Measurements from ENCODE around the gene PAPPA. TPM values are rescaled to one million over a fixed set of nuclear protein-coding genes. Genes with fewer than 3 reads are reported as not detected.

The PAPPA gene
- total and polyA plus RNA-seq, 3 experiments from 2014 or later, result not detected

- POLR2A ChIA-PET, result no interaction called here
- H3K4me3 ChIP-seq (ENCODE audit: low read length), result no peak overlapping the region
- no peaks in the 10 kb centered on the region for H3K4me1 ChIP-seq (ENCODE audit: insufficient read depth, low read length)
- H3K9me3 ChIP-seq (ENCODE audit: low read length), result no peaks in the 10 kb centered on the region
- Mint-ChIP-seq H3K4me1 (no peaks in the 10 kb centered on the region), H3K27me3 (no peaks in the 10 kb centered on the region), H3K9me3 (peaks cover 0 to 3% (median 0%) of the 10 kb centered on the region in 5 donors), H3K27ac (no peak overlapping the region), H3K4me3 (no peak overlapping the region), H3K36me3 (no peaks in the 10 kb centered on the region)
- no peaks in the 10 kb centered on the region for H3K36me3 ChIP-seq (ENCODE audit: insufficient read depth, low read length)
- H3K27me3 ChIP-seq (ENCODE audit: insufficient read depth, low read length, poor library complexity, severe bottlenecking), result no peaks in the 10 kb centered on the region
- no peak for DNase-seq
- CTCF ChIA-PET, result no interaction called here
- H3K27ac ChIP-seq (ENCODE audit: low read depth, low read length), result no peak overlapping the region
Observed at GRCh38 chr9:116303886-116304538, 150.4 kb downstream of the PAPPA start.

DNA sequence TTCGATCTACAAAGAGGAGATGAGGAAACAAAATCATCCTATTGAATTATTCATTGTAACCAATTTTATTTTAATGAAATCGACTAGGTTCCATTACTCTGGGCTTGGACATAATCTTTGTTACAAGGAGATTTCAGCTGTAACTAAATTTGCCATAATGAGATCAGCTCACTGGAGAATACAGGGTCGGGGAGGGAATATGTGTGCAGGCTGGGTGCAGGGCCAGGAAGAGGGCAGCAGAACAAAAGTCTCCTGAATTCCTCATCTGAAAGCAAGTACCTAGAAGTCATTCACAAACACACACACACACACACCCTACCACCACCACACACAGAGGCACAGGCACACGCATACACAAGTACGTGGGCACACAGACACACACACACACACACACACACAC is 151.2 kb downstream of the PAPPA start:
- CTCF ChIA-PET, result no interaction called here
- Histone ChIP-seq H3K4me1 (ENCODE audit: insufficient read depth, low read length) (no peaks in the 10 kb centered on the region), H3K36me3 (ENCODE audit: insufficient read depth, low read length) (no peaks in the 10 kb centered on the region), H3K4me3 (ENCODE audit: low read length) (no peak overlapping the region), H3K27me3 (ENCODE audit: insufficient read depth, low read length, poor library complexity, severe bottlenecking) (no peaks in the 10 kb centered on the region), H3K9me3 (ENCODE audit: low read length) (no peaks in the 10 kb centered on the region), H3K27ac (ENCODE audit: low read depth, low read length) (no peak overlapping the region)
- no peak overlapping the region for H3K27ac Mint-ChIP-seq
- H3K36me3 Mint-ChIP-seq, result no peaks in the 10 kb centered on the region
- H3K27me3 Mint-ChIP-seq, result peaks cover 0 to 3% of the 10 kb centered on the region in 2 donors
- POLR2A ChIA-PET, result no interaction called here
- H3K9me3 Mint-ChIP-seq, result peaks cover 0 to 3% (median 0%) of the 10 kb centered on the region in 5 donors
- H3K4me3 Mint-ChIP-seq, result no peak overlapping the region
- no peak for DNase-seq
- H3K4me1 Mint-ChIP-seq, result no peaks in the 10 kb centered on the region

GRCh38 chr9:116308076-116308475 is 154.5 kb downstream of the PAPPA start:
- H3K36me3 Mint-ChIP-seq, result no peaks in the 10 kb centered on the region
- H3K4me3 Mint-ChIP-seq, result no peak overlapping the region
- POLR2A ChIA-PET, result no interaction called here

GRCh38 chr9:116309900-116310611 is 156.5 kb downstream of the PAPPA start:
- Histone ChIP-seq H3K27me3 (ENCODE audit: insufficient read depth, low read length, poor library complexity, severe bottlenecking) (no peaks in the 10 kb centered on the region), H3K4me3 (ENCODE audit: low read length) (no peak overlapping the region), H3K36me3 (ENCODE audit: insufficient read depth, low read length) (no peaks in the 10 kb centered on the region), H3K4me1 (ENCODE audit: insufficient read depth, low read length) (no peaks in the 10 kb centered on the region), H3K9me3 (ENCODE audit: low read length) (no peaks in the 10 kb centered on the region), H3K27ac (ENCODE audit: low read depth, low read length) (no peak overlapping the region)
- Mint-ChIP-seq H3K4me1 (no peaks in the 10 kb centered on the region), H3K4me3 (no peak overlapping the region), H3K36me3 (no peaks in the 10 kb centered on the region), H3K9me3 (peaks cover 0 to 2% (median 0%) of the 10 kb centered on the region in 5 donors), H3K27me3 (peaks cover 0 to 4% of the 10 kb centered on the region in 2 donors), H3K27ac (no peak overlapping the region)
- ChIA-PET POLR2A (no interaction called here), CTCF (no interaction called here)
- DNase-seq, result no peak

More at GRCh38 chr9:116308076-116308475, 154.5 kb downstream of the PAPPA start:
- no peak for DNase-seq
- H3K4me1 ChIP-seq (ENCODE audit: insufficient read depth, low read length), result no peaks in the 10 kb centered on the region
- H3K36me3 ChIP-seq (ENCODE audit: insufficient read depth, low read length), result no peaks in the 10 kb centered on the region
- no peaks in the 10 kb centered on the region for H3K27me3 ChIP-seq (ENCODE audit: insufficient read depth, low read length, poor library complexity, severe bottlenecking)
- H3K9me3 ChIP-seq (ENCODE audit: low read length), result no peaks in the 10 kb centered on the region
- Mint-ChIP-seq H3K27me3 (peaks cover 0 to 4% of the 10 kb centered on the region in 2 donors), H3K27ac (no peak overlapping the region), H3K4me1 (no peaks in the 10 kb centered on the region), H3K9me3 (peaks cover 0 to 3% (median 0%) of the 10 kb centered on the region in 5 donors)
- CTCF ChIA-PET, result no interaction called here
- H3K27ac ChIP-seq (ENCODE audit: low read depth, low read length), result no peak overlapping the region
- H3K4me3 ChIP-seq (ENCODE audit: low read length), result no peak overlapping the region

DNA sequence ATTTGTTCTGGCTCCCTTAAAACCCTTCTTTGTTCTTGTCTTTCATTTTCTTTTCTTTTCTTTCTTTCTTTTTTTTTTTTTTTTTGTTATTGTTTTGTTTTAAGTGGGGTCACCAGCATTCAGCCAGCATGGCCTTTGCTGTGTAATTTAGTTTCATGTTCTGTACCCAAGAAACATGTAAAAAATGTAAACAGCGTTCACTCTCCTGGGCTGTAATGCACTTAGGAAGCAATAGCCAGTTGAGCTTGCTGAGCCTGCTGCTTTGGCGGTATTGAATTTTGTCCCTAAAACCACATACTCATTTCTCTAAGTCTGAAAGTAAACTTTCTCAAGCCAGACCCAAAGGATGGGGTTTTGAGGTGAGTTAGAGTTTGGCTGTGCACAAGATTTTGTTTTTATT is 158.6 kb downstream of the PAPPA start:
- Histone ChIP-seq H3K27ac (ENCODE audit: low read depth, low read length) (no peak overlapping the region), H3K27me3 (ENCODE audit: insufficient read depth, low read length, poor library complexity, severe bottlenecking) (no peaks in the 10 kb centered on the region), H3K36me3 (ENCODE audit: insufficient read depth, low read length) (no peaks in the 10 kb centered on the region), H3K9me3 (ENCODE audit: low read length) (no peaks in the 10 kb centered on the region), H3K4me1 (ENCODE audit: insufficient read depth, low read length) (no peaks in the 10 kb centered on the region), H3K4me3 (ENCODE audit: low read length) (no peak overlapping the region)
- ChIA-PET POLR2A (no interaction called here), CTCF (no interaction called here)
- no peak for DNase-seq
- Mint-ChIP-seq H3K27ac (peak overlapping the region in 1 of 8 donors; percentile 55), H3K9me3 (peaks cover 0 to 2% (median 0%) of the 10 kb centered on the region in 5 donors), H3K36me3 (no peaks in the 10 kb centered on the region), H3K4me3 (no peak overlapping the region), H3K27me3 (peaks cover 0 to 4% of the 10 kb centered on the region in 2 donors), H3K4me1 (no peaks in the 10 kb centered on the region)

GRCh38 chr9:116313638-116314037 is 160.0 kb downstream of the PAPPA start:
- CTCF ChIA-PET, result no interaction called here
- H3K36me3 Mint-ChIP-seq, result no peaks in the 10 kb centered on the region
- H3K4me1 Mint-ChIP-seq, result no peaks in the 10 kb centered on the region
- no peaks in the 10 kb centered on the region for H3K36me3 ChIP-seq (ENCODE audit: insufficient read depth, low read length)
- H3K27ac ChIP-seq (ENCODE audit: low read depth, low read length), result no peak overlapping the region
- DNase-seq, result no peak
- POLR2A ChIA-PET, result no interaction called here
- no peak overlapping the region for H3K27ac Mint-ChIP-seq
- no peaks in the 10 kb centered on the region for H3K9me3 ChIP-seq (ENCODE audit: low read length)
- peaks cover 0 to 4% of the 10 kb centered on the region in 2 donors for H3K27me3 Mint-ChIP-seq
- H3K4me3 ChIP-seq (ENCODE audit: low read length), result no peak overlapping the region
- peaks cover 0 to 2% (median 0%) of the 10 kb centered on the region in 5 donors for H3K9me3 Mint-ChIP-seq
- no peaks in the 10 kb centered on the region for H3K4me1 ChIP-seq (ENCODE audit: insufficient read depth, low read length)
- no peaks in the 10 kb centered on the region for H3K27me3 ChIP-seq (ENCODE audit: insufficient read depth, low read length, poor library complexity, severe bottlenecking)
- no peak overlapping the region for H3K4me3 Mint-ChIP-seq

GRCh38 chr9:116316246-116316645 is 162.7 kb downstream of the PAPPA start:
- Histone ChIP-seq H3K9me3 (ENCODE audit: low read length) (no peaks in the 10 kb centered on the region), H3K4me3 (ENCODE audit: low read length) (no peak overlapping the region), H3K36me3 (ENCODE audit: insufficient read depth, low read length) (no peaks in the 10 kb centered on the region), H3K4me1 (ENCODE audit: insufficient read depth, low read length) (no peaks in the 10 kb centered on the region), H3K27ac (ENCODE audit: low read depth, low read length) (no peak overlapping the region), H3K27me3 (ENCODE audit: insufficient read depth, low read length, poor library complexity, severe bottlenecking) (no peaks in the 10 kb centered on the region)
- CTCF ChIA-PET, result no interaction called here
- Mint-ChIP-seq H3K27ac (no peak overlapping the region), H3K9me3 (peaks cover 0 to 2% (median 0%) of the 10 kb centered on the region in 5 donors), H3K4me1 (no peaks in the 10 kb centered on the region), H3K4me3 (no peak overlapping the region), H3K27me3 (peaks cover 1 to 3% of the 10 kb centered on the region in 2 donors), H3K36me3 (no peaks in the 10 kb centered on the region)
- POLR2A ChIA-PET, result no interaction called here
- DNase-seq, result no peak

DNA sequence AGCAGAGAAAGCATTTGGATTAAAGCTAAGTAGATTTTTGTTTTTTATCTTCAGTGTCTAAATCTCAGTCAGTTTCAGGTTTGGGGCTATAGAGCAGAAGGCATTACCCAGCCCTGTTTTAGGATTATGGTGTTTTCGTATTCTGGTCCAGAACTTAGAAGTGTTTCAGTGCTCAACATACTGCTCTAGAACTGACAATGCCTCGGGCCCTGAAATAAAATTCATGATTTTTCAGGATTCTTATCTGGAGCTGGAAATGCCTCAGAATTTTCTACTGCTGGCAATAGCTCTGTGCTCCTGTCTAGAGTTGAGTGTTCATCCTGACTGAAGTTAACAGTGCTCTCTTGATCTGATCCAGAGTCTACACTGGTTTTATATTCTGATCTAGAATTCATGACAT is 163.9 kb downstream of the PAPPA start:
- no peaks in the 10 kb centered on the region for H3K36me3 ChIP-seq (ENCODE audit: insufficient read depth, low read length)
- no peaks in the 10 kb centered on the region for H3K4me1 Mint-ChIP-seq
- ChIA-PET POLR2A (no interaction called here), CTCF (no interaction called here)
- no peaks in the 10 kb centered on the region for H3K4me1 ChIP-seq (ENCODE audit: insufficient read depth, low read length)
- no peak overlapping the region for H3K27ac ChIP-seq (ENCODE audit: low read depth, low read length)
- H3K4me3 Mint-ChIP-seq, result no peak overlapping the region
- no peak for DNase-seq
- no peak overlapping the region for H3K4me3 ChIP-seq (ENCODE audit: low read length)
- H3K9me3 Mint-ChIP-seq, result peaks cover 0 to 2% (median 0%) of the 10 kb centered on the region in 5 donors
- H3K27me3 ChIP-seq (ENCODE audit: insufficient read depth, low read length, poor library complexity, severe bottlenecking), result no peaks in the 10 kb centered on the region
- H3K36me3 Mint-ChIP-seq, result no peaks in the 10 kb centered on the region
- H3K27ac Mint-ChIP-seq, result no peak overlapping the region
- peaks cover 0 to 3% of the 10 kb centered on the region in 2 donors for H3K27me3 Mint-ChIP-seq
- H3K9me3 ChIP-seq (ENCODE audit: low read length), result no peaks in the 10 kb centered on the region
